Mesothelial cell of epicardium (in vitro differentiated cells): Measurements from ENCODE around the gene ABHD4. TPM values are rescaled to one million over a fixed set of nuclear protein-coding genes. Genes with fewer than 3 reads are reported as not detected.

Source experiments
- DNase-seq, 2 experiments: peaks; one replicate each; pipeline ENCODE4 v3.0.0; 2021; ENCODE audit warnings: low spot score in 2 of 2; ENCODE audit not compliant: unreplicated experiment in 2 of 2
- H3K27ac Mint-ChIP-seq: 2 replicates; pipeline ENCODE4 v1.8.0; 2021; ENCODE audit warnings: mixed read lengths
- H3K27me3 Mint-ChIP-seq: 2 replicates; pipeline ENCODE4 v1.8.0; 2021; ENCODE audit warnings: low read depth, mixed read lengths
- H3K36me3 Mint-ChIP-seq: 2 replicates; pipeline ENCODE4 v1.8.0; 2021; ENCODE audit warnings: mixed read lengths
- H3K4me1 Mint-ChIP-seq: 2 replicates; pipeline ENCODE4 v1.8.0; 2021; ENCODE audit warnings: mixed read lengths
- H3K4me3 Mint-ChIP-seq: 2 replicates; pipeline ENCODE4 v1.8.0; 2021; ENCODE audit warnings: mild to moderate bottlenecking, moderate library complexity, mixed read lengths
- H3K9me3 Mint-ChIP-seq: 2 replicates; pipeline ENCODE4 v1.8.0; 2021; ENCODE audit warnings: mixed read lengths
- total RNA-seq: library from RNA; stranded (reverse); gene quantifications from 3 replicates; pipeline ENCODE4 v1.2.1, GENCODE V29; 2021
- TF ChIP-seq, protein P1 (sequence below): fragments of 200-600 bp; sonication (generic); IDR thresholded peaks from one replicate; pipeline ENCODE4 v1.5.0; 2021; ENCODE audit warnings: antibody characterized with exemption; ENCODE audit not compliant: unreplicated experiment

The ABHD4 gene
- total RNA-seq, 1 donor from 2014 or later: 28.2 TPM

- DNase-seq: no peak
- Mint-ChIP-seq H3K27me3 (no peaks in the 10 kb centered on the region), H3K4me1 (peaks cover 21% of the 10 kb centered on the region), H3K36me3 (peaks cover 29% of the 10 kb centered on the region), H3K4me3 (no peak overlapping the region), H3K9me3 (no peaks in the 10 kb centered on the region), H3K27ac (no peak overlapping the region)
- TF ChIP-seq, protein P1, sequence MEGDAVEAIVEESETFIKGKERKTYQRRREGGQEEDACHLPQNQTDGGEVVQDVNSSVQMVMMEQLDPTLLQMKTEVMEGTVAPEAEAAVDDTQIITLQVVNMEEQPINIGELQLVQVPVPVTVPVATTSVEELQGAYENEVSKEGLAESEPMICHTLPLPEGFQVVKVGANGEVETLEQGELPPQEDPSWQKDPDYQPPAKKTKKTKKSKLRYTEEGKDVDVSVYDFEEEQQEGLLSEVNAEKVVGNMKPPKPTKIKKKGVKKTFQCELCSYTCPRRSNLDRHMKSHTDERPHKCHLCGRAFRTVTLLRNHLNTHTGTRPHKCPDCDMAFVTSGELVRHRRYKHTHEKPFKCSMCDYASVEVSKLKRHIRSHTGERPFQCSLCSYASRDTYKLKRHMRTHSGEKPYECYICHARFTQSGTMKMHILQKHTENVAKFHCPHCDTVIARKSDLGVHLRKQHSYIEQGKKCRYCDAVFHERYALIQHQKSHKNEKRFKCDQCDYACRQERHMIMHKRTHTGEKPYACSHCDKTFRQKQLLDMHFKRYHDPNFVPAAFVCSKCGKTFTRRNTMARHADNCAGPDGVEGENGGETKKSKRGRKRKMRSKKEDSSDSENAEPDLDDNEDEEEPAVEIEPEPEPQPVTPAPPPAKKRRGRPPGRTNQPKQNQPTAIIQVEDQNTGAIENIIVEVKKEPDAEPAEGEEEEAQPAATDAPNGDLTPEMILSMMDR: no peak
Observed at GRCh38 chr14:22601996-22602395, 3.9 kb downstream of the ABHD4 start.

- Mint-ChIP-seq H3K9me3 (no peaks in the 10 kb centered on the region), H3K27me3 (no peaks in the 10 kb centered on the region), H3K4me3 (no peak overlapping the region), H3K27ac (no peak overlapping the region), H3K4me1 (peaks cover 19% of the 10 kb centered on the region), H3K36me3 (peaks cover 34% of the 10 kb centered on the region)
- TF ChIP-seq, protein P1: no peak
- DNase-seq: no peak
Observed at GRCh38 chr14:22602862-22603261, 4.8 kb downstream of the ABHD4 start.

DNA sequence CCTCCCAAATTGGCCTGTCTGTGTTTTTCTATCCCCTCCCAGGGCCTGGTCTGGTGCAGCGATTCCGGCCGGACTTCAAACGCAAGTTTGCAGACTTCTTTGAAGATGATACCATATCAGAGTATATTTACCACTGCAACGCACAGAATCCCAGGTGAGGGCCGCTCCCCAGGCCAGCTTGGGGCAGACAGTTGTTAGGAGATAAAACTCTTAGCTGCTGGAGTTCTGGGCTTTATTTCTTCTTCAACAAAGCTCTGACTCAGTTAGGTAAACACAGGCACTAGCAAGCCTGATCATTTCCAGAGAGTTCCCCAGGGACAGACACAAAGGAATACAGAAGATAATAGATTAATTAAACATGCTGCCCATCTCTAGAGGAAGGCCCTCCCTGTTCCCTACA is 8.3 kb downstream of the ABHD4 start:
- H3K9me3 Mint-ChIP-seq: no peaks in the 10 kb centered on the region
- H3K27me3 Mint-ChIP-seq: no peaks in the 10 kb centered on the region
- H3K36me3 Mint-ChIP-seq: peaks cover 55% of the 10 kb centered on the region
- DNase-seq: no peak
- TF ChIP-seq, protein P1: no peak
- no peak overlapping the region for H3K4me3 Mint-ChIP-seq
- no peak overlapping the region for H3K27ac Mint-ChIP-seq
- no peaks in the 10 kb centered on the region for H3K4me1 Mint-ChIP-seq

DNA sequence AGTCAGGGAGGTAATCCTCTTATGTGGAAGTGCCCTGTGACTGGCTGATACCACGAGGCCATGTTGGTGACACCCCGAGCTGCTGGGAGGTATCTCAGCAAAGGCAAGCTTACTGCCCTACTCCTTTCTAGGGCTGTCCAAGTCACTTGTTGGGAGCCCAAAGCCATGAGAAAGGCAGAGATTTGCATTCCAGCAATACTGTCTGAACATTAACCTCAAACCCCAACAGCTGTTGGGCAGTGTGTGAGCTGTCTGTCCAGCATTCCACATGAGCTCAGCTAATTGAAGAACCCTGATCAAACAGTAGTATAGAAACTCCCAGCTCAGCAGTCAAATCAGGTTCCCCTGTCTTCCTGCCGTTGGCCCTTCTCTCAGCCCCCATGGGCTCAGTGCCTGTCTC is 9.2 kb downstream of the ABHD4 start:
- Mint-ChIP-seq H3K4me1 (no peaks in the 10 kb centered on the region), H3K27me3 (no peaks in the 10 kb centered on the region), H3K4me3 (no peak overlapping the region), H3K27ac (no peak overlapping the region), H3K9me3 (no peaks in the 10 kb centered on the region), H3K36me3 (peaks cover 55% of the 10 kb centered on the region)
- DNase-seq: no peak
- TF ChIP-seq, protein P1: no peak

- no peak for DNase-seq
- Mint-ChIP-seq H3K4me1 (peaks cover 15% of the 10 kb centered on the region), H3K36me3 (peaks cover 41% of the 10 kb centered on the region), H3K4me3 (no peak overlapping the region), H3K27me3 (no peaks in the 10 kb centered on the region), H3K9me3 (no peaks in the 10 kb centered on the region), H3K27ac (peak overlapping the region; percentile 47)
- TF ChIP-seq, protein P1: no peak
Observed at GRCh38 chr14:22610931-22611330, 12.8 kb downstream of the ABHD4 start.

GRCh38 chr14:22613106-22613695 is 15.1 kb downstream of the ABHD4 start:
- H3K9me3 Mint-ChIP-seq: no peaks in the 10 kb centered on the region

More at GRCh38 chr14:22613106-22613695, 15.1 kb downstream of the ABHD4 start:
- Mint-ChIP-seq H3K27ac (peak overlapping the region; percentile 99), H3K27me3 (no peaks in the 10 kb centered on the region), H3K4me1 (peaks cover 15% of the 10 kb centered on the region), H3K36me3 (peaks cover 37% of the 10 kb centered on the region), H3K4me3 (peak overlapping the region; percentile 25)
- TF ChIP-seq, protein P1: no peak
- no peak for DNase-seq
